Ascending aorta (tissue), 2 donors: ENCODE measurements around the gene CTNNA2. TPM values are rescaled to one million over a fixed set of nuclear protein-coding genes. Genes with fewer than 3 reads are reported as not detected.

Experiments used
- DNase-seq, 2 donors: peaks; one replicate each; pipeline ENCODE4 v3.0.0-alpha.2; 2019; ENCODE audit warnings: low spot score in 2 of 2
- H3K27ac ChIP-seq, 2 donors: fragments of 200-600 bp; sonication (generic); one replicate each; pipeline ENCODE4 v1.5.1; 2016 to 2017; ENCODE audit warnings: mild to moderate bottlenecking in 1 of 2
- H3K27me3 ChIP-seq: fragments of 200-600 bp; sonication (generic); one replicate; pipeline ENCODE4 v1.5.1; 2017
- H3K36me3 ChIP-seq, 2 donors: fragments of 200-600 bp; sonication (generic); one replicate each; pipeline ENCODE4 v1.5.1; 2016
- H3K4me1 ChIP-seq, 2 donors: fragments of 200-600 bp; sonication (generic); one replicate each; pipeline ENCODE4 v1.5.1; 2016 to 2017; ENCODE audit warnings: mild to moderate bottlenecking in 1 of 2
- H3K4me3 ChIP-seq, 2 donors: fragments of 200-600 bp; sonication (generic); one replicate each; pipeline ENCODE4 v1.5.1; 2016 to 2017; ENCODE audit warnings: mild to moderate bottlenecking in 1 of 2
- H3K9me3 ChIP-seq, 2 donors: fragments of 200-600 bp; sonication (generic); one replicate each; pipeline ENCODE4 v1.5.1; 2016
- intact Hi-C: fragments of 100-400 bp; cut with DNase I; formaldehyde crosslinking; loops from one replicate; pipeline ENCODE4 v1.15.1; 2023
- total RNA-seq: library from RNA; depleted of rRNA; stranded (reverse); fragments of >200 nt; gene quantifications from one replicate; pipeline ENCODE4 v1.1.0, GENCODE V29; 2016
- TF ChIP-seq, protein P1 (sequence below), 3 experiments: fragments of 200-600 bp in 2 of 3; fragments of 450-650 bp in 1 of 3; sonication (generic) in 2 of 3; IDR thresholded peaks; one replicate each; pipeline ENCODE4 v1.5.1; 2016 to 2019; ENCODE audit warnings: antibody characterized with exemption in 3 of 3, mild to moderate bottlenecking in 1 of 3, moderate library complexity in 1 of 3

The CTNNA2 gene
- total RNA-seq, 1 donor from 2014 or later, result not detected

GRCh38 chr2:80501874-80502624, 989.2 kb downstream of the CTNNA2 start:
- Histone ChIP-seq H3K4me3 (no peak overlapping the region), H3K27me3 (no peaks in the 10 kb centered on the region), H3K9me3 (no peaks in the 10 kb centered on the region), H3K27ac (no peak overlapping the region), H3K4me1 (no peaks in the 10 kb centered on the region), H3K36me3 (no peaks in the 10 kb centered on the region)
- TF ChIP-seq, protein P1, sequence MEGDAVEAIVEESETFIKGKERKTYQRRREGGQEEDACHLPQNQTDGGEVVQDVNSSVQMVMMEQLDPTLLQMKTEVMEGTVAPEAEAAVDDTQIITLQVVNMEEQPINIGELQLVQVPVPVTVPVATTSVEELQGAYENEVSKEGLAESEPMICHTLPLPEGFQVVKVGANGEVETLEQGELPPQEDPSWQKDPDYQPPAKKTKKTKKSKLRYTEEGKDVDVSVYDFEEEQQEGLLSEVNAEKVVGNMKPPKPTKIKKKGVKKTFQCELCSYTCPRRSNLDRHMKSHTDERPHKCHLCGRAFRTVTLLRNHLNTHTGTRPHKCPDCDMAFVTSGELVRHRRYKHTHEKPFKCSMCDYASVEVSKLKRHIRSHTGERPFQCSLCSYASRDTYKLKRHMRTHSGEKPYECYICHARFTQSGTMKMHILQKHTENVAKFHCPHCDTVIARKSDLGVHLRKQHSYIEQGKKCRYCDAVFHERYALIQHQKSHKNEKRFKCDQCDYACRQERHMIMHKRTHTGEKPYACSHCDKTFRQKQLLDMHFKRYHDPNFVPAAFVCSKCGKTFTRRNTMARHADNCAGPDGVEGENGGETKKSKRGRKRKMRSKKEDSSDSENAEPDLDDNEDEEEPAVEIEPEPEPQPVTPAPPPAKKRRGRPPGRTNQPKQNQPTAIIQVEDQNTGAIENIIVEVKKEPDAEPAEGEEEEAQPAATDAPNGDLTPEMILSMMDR (IDR thresholded peaks at IDR 0.05), result no peak
- intact Hi-C loops, result no loop called here
- no peak for DNase-seq

DNA sequence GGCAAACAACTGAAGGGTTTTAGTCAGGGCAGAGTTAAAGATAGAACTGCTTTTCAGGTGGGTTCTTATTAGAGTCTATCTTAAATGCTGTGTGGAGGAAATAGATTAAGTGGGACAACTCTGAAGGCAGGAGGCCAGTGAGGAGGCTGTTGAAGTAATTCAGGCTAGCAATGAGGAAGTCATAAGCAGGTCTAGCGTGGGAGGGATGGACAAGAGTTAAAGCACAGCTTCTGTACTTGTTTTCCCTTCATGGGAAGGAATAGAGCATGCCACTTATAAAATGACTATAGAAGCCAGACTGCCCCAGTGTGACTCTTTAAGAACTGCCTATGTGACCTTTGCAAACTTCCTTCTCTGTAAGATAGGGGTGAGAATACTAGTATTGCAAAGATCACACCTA, 993.7 kb downstream of the CTNNA2 start:
- Histone ChIP-seq H3K27ac (no peak overlapping the region), H3K27me3 (no peaks in the 10 kb centered on the region), H3K4me3 (no peak overlapping the region), H3K36me3 (no peaks in the 10 kb centered on the region), H3K9me3 (no peaks in the 10 kb centered on the region), H3K4me1 (no peaks in the 10 kb centered on the region)
- intact Hi-C loops, result no loop called here
- TF ChIP-seq, protein P1 (IDR thresholded peaks at IDR 0.05), result no peak
- no peak for DNase-seq

DNA sequence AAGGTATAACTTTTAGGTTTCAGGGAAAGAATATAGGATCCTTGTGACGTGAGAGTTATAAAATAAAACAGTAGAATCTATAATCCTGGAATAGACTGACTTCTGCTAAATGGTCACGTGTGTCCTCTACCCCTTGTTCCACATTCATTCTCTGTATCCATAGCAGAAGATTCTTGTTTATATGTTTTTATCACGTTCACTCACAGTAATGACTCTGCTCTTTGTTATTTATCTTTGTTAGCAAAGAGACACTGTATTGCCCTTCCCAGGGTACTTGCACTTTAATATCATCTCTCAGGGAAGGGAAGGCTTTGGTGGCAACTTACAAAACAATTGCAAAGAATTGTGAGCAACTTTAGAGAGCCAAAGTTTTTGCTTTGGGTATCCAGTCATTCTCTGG, 997.9 kb downstream of the CTNNA2 start:
- Histone ChIP-seq H3K4me1 (no peaks in the 10 kb centered on the region), H3K36me3 (no peaks in the 10 kb centered on the region), H3K27ac (no peak overlapping the region), H3K27me3 (no peaks in the 10 kb centered on the region), H3K4me3 (no peak overlapping the region), H3K9me3 (no peaks in the 10 kb centered on the region)
- intact Hi-C loops, result no loop called here
- DNase-seq, result no peak
- TF ChIP-seq, protein P1 (IDR thresholded peaks at IDR 0.05), result no peak

- Histone ChIP-seq H3K27me3 (no peaks in the 10 kb centered on the region), H3K27ac (no peak overlapping the region), H3K4me1 (no peaks in the 10 kb centered on the region), H3K9me3 (no peaks in the 10 kb centered on the region), H3K36me3 (no peaks in the 10 kb centered on the region), H3K4me3 (no peak overlapping the region)
- no peak for DNase-seq
- TF ChIP-seq, protein P1 (IDR thresholded peaks at IDR 0.05), result no peak
- intact Hi-C loops, result no loop called here
Observed at GRCh38 chr2:80515964-80516363, 1003.1 kb downstream of the CTNNA2 start.

GRCh38 chr2:80517316-80517715, 1004.5 kb downstream of the CTNNA2 start:
- intact Hi-C loops, result no loop called here
- no peak overlapping the region for H3K4me3 ChIP-seq
- H3K27me3 ChIP-seq, result no peaks in the 10 kb centered on the region
- H3K36me3 ChIP-seq, result no peaks in the 10 kb centered on the region
- DNase-seq, result no peak
- no peaks in the 10 kb centered on the region for H3K4me1 ChIP-seq
- H3K27ac ChIP-seq, result no peak overlapping the region
- no peaks in the 10 kb centered on the region for H3K9me3 ChIP-seq
- TF ChIP-seq, protein P1 (IDR thresholded peaks at IDR 0.05), result no peak
